Prostate gland (tissue), 2 donors: Measurements from ENCODE around the gene TMEM267.

ENCODE experiments used
- CTCF ChIP-seq, 4 experiments: fragments of 200-600 bp in 2 of 4; fragments of 450-650 bp in 2 of 4; sonication (generic) in 2 of 4; IDR thresholded peaks; 1 replicate in 3 of 4; 2 replicates in 1 of 4; pipeline ENCODE4 v1.5.1; 2016 to 2019; ENCODE audit warnings: antibody characterized with exemption in 4 of 4, mild to moderate bottlenecking in 2 of 4, moderate library complexity in 2 of 4
- POLR2A ChIP-seq: fragments of 450-650 bp; IDR thresholded peaks from one replicate; pipeline ENCODE4 v1.6.1; 2016; ENCODE audit warnings: antibody characterized with exemption, mild to moderate bottlenecking

DNA sequence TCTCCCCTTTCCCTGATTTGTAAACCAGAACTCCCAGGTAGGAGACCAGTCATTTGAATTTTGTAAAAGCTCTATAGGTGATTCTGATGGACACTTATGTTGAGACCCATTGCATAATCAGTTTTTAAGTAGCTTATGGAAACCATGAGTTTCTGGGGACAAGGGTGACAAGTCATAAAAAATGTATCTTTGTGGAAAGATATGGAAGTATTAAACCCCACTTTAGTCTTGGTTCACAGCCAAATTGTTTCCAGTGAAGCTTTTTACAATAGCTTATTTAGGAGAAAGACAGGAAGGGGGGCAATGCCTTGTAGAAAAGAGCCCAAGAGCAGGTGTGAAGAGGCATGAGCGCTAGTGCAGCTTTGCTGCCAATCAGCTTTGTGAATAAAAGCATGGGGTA lies 71.0 kb downstream of the TMEM267 start:
- TF ChIP-seq POLR2A (no peak), CTCF (IDR thresholded peaks at IDR 0.05) (no peak)
